Stimulated activated memory B cell treated with anti-CD40 and anti-IgM and Interleukin-4, amounts not matched to agents 10 μg/mL and 1 μg/mL and 100 μg/mL, for 72 hours (primary cell): Measurements from ENCODE around the gene XPO5.

Experiments
- ATAC-seq: fragments of 150-1000 bp; cut with Tn5 transposase; 2 replicates; pipeline ENCODE4 v1.10.0; 2021
- H3K27ac Mint-ChIP-seq: one replicate; pipeline ENCODE4 v1.8.0; 2022; ENCODE audit warnings: mild to moderate bottlenecking, mixed read lengths
- H3K27me3 Mint-ChIP-seq: one replicate; pipeline ENCODE4 v1.8.0; 2022; ENCODE audit warnings: mixed read lengths
- H3K36me3 Mint-ChIP-seq: one replicate; pipeline ENCODE4 v1.8.0; 2022; ENCODE audit warnings: mixed read lengths
- H3K4me1 Mint-ChIP-seq: one replicate; pipeline ENCODE4 v1.8.0; 2022; ENCODE audit warnings: mixed read lengths
- H3K4me3 Mint-ChIP-seq: one replicate; pipeline ENCODE4 v1.8.0; 2022; ENCODE audit warnings: mild to moderate bottlenecking, moderate library complexity, mixed read lengths
- H3K9me3 Mint-ChIP-seq: one replicate; pipeline ENCODE4 v1.8.0; 2022; ENCODE audit warnings: mixed read lengths

XPO5 gene

GRCh38 chr6:43488667-43489276, 87.1 kb downstream of the XPO5 start:
- Mint-ChIP-seq H3K27ac (no peak overlapping the region), H3K36me3 (peaks cover 10% of the 10 kb centered on the region), H3K9me3 (no peaks in the 10 kb centered on the region), H3K4me1 (peaks cover 19% of the 10 kb centered on the region), H3K4me3 (no peak overlapping the region), H3K27me3 (no peaks in the 10 kb centered on the region)
- ATAC-seq, result no peak

DNA sequence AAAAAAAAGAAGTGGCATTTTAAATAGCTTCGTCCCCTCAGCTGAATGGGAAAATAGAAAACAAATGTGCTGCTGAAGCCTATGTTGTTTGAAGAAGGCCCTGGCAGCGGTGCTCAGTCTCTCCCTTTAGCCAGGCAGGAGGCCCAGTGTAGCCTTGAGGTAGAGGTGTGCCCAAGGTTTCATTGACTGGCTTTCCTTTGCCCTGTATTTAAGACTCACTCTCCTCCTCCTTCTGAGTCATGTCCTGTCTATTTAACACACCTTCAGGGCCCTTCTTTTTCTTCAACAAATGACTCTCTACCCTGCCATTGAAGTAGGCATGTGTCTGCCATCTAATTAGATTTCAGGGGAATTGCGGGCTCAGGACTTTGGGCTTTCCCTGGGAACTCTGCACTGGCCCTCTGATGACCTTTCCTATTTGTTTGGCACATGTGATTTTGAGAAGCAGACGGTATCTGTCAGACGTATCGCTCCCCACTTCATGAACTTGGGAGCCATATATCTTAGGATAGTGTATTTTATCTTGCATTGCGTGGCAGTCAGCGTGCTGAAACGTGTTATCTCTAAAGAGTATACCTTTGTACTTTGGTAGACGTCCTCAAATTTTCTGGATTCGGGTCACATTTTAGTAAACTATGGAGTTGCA, 94.1 kb downstream of the XPO5 start:
- Mint-ChIP-seq H3K4me1 (peaks cover 34% of the 10 kb centered on the region), H3K4me3 (no peak overlapping the region), H3K9me3 (no peaks in the 10 kb centered on the region), H3K27me3 (no peaks in the 10 kb centered on the region), H3K36me3 (peaks cover 6% of the 10 kb centered on the region), H3K27ac (no peak overlapping the region)
- ATAC-seq, result no peak

GRCh38 chr6:43481075-43481474, 94.8 kb downstream of the XPO5 start:
- ATAC-seq, result no peak
- Mint-ChIP-seq H3K4me3 (no peak overlapping the region), H3K27me3 (no peaks in the 10 kb centered on the region), H3K27ac (no peak overlapping the region), H3K36me3 (peaks cover 6% of the 10 kb centered on the region), H3K9me3 (no peaks in the 10 kb centered on the region), H3K4me1 (peaks cover 37% of the 10 kb centered on the region)

DNA sequence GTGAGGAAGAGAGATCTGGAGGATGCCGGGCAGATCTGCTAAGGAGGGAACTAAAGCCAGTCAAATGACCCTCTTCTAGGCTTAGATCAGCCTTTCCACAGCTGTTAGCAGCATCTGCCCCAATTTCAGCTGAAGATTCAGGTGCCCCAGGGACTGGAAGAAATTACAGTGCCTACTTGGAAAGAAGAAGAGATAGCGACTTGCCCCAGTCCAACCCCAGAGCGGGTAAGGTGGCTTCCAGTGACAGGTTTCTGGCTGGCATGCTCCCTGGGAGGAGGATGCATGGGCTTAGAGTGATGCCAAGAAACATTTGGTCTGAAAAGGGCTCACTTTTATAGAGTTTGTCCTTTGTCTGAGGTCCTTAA, 97.8 kb downstream of the XPO5 start:
- H3K4me3 Mint-ChIP-seq, result peak overlapping the region; percentile 98
- peak overlapping the region; percentile 95 for H3K27ac Mint-ChIP-seq
- H3K27me3 Mint-ChIP-seq, result no peaks in the 10 kb centered on the region
- peaks cover 30% of the 10 kb centered on the region for H3K4me1 Mint-ChIP-seq
- H3K36me3 Mint-ChIP-seq, result no peaks in the 10 kb centered on the region
- no peaks in the 10 kb centered on the region for H3K9me3 Mint-ChIP-seq
- no peak for ATAC-seq

DNA sequence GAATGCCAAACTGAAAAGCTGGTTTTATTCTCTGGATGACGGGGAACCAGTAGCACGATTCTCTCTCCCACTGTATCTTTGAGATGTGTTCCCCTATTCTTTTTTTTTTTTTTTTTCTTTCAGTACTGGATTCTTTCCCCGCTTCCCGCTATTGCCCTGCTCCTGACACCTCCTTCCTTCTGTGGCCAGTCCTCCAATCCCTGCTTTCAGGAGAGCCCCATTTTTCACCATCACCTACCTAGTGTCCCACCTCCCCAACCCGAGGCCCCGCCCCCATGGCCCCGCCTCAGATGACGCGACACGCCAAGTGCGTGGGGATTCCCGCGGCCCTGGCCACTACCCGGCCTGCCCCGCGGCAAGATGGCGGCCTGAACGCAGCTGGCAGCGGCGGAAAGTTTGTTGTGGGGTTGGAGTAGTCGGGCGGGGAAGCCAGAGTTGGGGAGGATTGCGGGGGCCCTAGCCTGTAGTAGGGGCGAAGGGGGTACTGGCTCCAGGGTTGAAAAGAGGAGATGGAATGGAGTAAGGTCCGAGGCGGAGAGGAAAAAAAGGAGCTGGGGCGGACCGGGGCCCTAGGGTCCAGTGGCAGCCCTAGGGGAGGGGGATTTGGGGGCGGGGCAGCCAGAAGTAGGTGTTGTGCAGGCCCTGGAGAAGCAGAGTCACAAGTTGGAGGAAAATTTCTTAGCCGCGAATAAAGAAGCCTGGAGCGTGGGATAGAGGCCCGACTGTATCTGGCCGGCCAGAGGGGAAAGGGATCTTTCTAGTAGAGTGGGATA, 98.4 kb downstream of the XPO5 start, which contains the start of gene TJAP1:
TJAP1 (plus strand) TSS at position 336 of the 773 bp plus-strand sequence. CDS start 21,432 bp downstream, outside the sequence.
- ATAC-seq, result peak; percentile 100
- peak within 1 kb of the TSS; percentile 95 for H3K27ac Mint-ChIP-seq
- peak within 1 kb of the TSS; percentile 98 for H3K4me3 Mint-ChIP-seq
- H3K27me3 Mint-ChIP-seq, result no peaks in the 10 kb centered on the region
- H3K9me3 Mint-ChIP-seq, result no peaks in the 10 kb centered on the region
- peaks cover 30% of the 10 kb centered on the region for H3K4me1 Mint-ChIP-seq
- no peaks in the 10 kb centered on the region for H3K36me3 Mint-ChIP-seq

GRCh38 chr6:43476746-43477145, 99.1 kb downstream of the XPO5 start:
- peak overlapping the region; percentile 95 for H3K27ac Mint-ChIP-seq
- no peaks in the 10 kb centered on the region for H3K9me3 Mint-ChIP-seq
- no peaks in the 10 kb centered on the region for H3K27me3 Mint-ChIP-seq
- H3K36me3 Mint-ChIP-seq, result no peaks in the 10 kb centered on the region
- peak; percentile 32 for ATAC-seq
- peaks cover 30% of the 10 kb centered on the region for H3K4me1 Mint-ChIP-seq
- peak overlapping the region; percentile 98 for H3K4me3 Mint-ChIP-seq

GRCh38 chr6:43475516-43475915, 100.3 kb downstream of the XPO5 start:
- Mint-ChIP-seq H3K36me3 (no peaks in the 10 kb centered on the region), H3K4me1 (peaks cover 30% of the 10 kb centered on the region), H3K27ac (no peak overlapping the region), H3K9me3 (no peaks in the 10 kb centered on the region), H3K4me3 (no peak overlapping the region), H3K27me3 (peaks cover 8% of the 10 kb centered on the region)
- ATAC-seq, result no peak

GRCh38 chr6:43472515-43472914, 103.3 kb downstream of the XPO5 start:
- Mint-ChIP-seq H3K36me3 (no peaks in the 10 kb centered on the region), H3K27me3 (peaks cover 34% of the 10 kb centered on the region), H3K27ac (no peak overlapping the region), H3K9me3 (no peaks in the 10 kb centered on the region), H3K4me1 (peaks cover 10% of the 10 kb centered on the region), H3K4me3 (no peak overlapping the region)
- ATAC-seq, result no peak
